Neuronal stem cell (in vitro differentiated cells): ENCODE results near the gene CEP295NL.
A peak's percentile ranks its signal among the peaks of the same experiment; 100 is the strongest.

Source experiments
- DNase-seq: peaks from one replicate; pipeline ENCODE4 v3.0.0-alpha.2; 2013; ENCODE audit warnings: low spot score
- H2AFZ ChIP-seq: one replicate; pipeline ENCODE4 v1.6.1; 2013; ENCODE audit warnings: mild to moderate bottlenecking, low read length, inconsistent platforms
- H2AK5ac ChIP-seq: 2 replicates; pipeline ENCODE4 v1.6.1; 2013; ENCODE audit warnings: low read depth, mild to moderate bottlenecking, inconsistent platforms, low read length, moderate library complexity, mixed read lengths
- H2BK120ac ChIP-seq: 2 replicates; pipeline ENCODE4 v1.6.1; 2013; ENCODE audit warnings: low read depth, mild to moderate bottlenecking, inconsistent platforms, low read length, moderate library complexity, mixed read lengths
- H2BK12ac ChIP-seq: one replicate; pipeline ENCODE4 v1.6.1; 2013; ENCODE audit warnings: low read length, inconsistent platforms
- H2BK15ac ChIP-seq: 2 replicates; pipeline ENCODE4 v1.6.1; 2013; ENCODE audit warnings: mild to moderate bottlenecking, low read length, inconsistent platforms, mixed read lengths
- H2BK5ac ChIP-seq: one replicate; pipeline ENCODE4 v1.6.1; 2013; ENCODE audit warnings: inconsistent platforms, mild to moderate bottlenecking, low read length, moderate library complexity
- H3K14ac ChIP-seq: one replicate; pipeline ENCODE4 v1.6.1; 2013; ENCODE audit warnings: low read length, inconsistent platforms
- H3K18ac ChIP-seq: 2 replicates; pipeline ENCODE4 v1.6.1; 2013; ENCODE audit warnings: low read length, inconsistent platforms
- H3K23ac ChIP-seq: 2 replicates; pipeline ENCODE4 v1.6.1; 2013; ENCODE audit warnings: low read depth, mild to moderate bottlenecking, mixed read lengths, low read length, inconsistent platforms; ENCODE audit not compliant: poor library complexity
- H3K27ac ChIP-seq: replicated peaks from 3 replicates; pipeline ENCODE4 v1.5.1; 2013; ENCODE audit warnings: low read length, inconsistent platforms
- H3K27me3 ChIP-seq, 3 experiments: 2 replicates each; pipeline ENCODE4 v1.6.1; 2013; ENCODE audit warnings: low read length in 3 of 3, mild to moderate bottlenecking in 2 of 3, inconsistent platforms in 1 of 3, low read depth in 1 of 3, mixed read lengths in 1 of 3, moderate library complexity in 1 of 3; ENCODE audit not compliant: control insufficient read depth in 3 of 3, insufficient read depth in 3 of 3
- H3K36me3 ChIP-seq, 2 donors: replicated peaks in 1 of 2; 2 replicates each; pipeline ENCODE4 v1.6.1; 2013; ENCODE audit warnings: low read length in 2 of 2; ENCODE audit not compliant: control insufficient read depth in 2 of 2, insufficient read depth in 2 of 2
- H3K4ac ChIP-seq: 2 replicates; pipeline ENCODE4 v1.6.1; 2013; ENCODE audit warnings: inconsistent platforms, mild to moderate bottlenecking, low read length, moderate library complexity
- H3K4me1 ChIP-seq, 2 donors: 1 replicate in 1 of 2; 2 replicates in 1 of 2; pipeline ENCODE4 v1.6.1; 2013; ENCODE audit warnings: low read length in 2 of 2, low read depth in 1 of 2; ENCODE audit not compliant: control insufficient read depth in 2 of 2, insufficient read depth in 1 of 2
- H3K4me2 ChIP-seq: one replicate; pipeline ENCODE4 v1.6.1; 2013; ENCODE audit warnings: mild to moderate bottlenecking, low read length, inconsistent platforms; ENCODE audit not compliant: insufficient read depth, poor library complexity, severe bottlenecking
- H3K4me3 ChIP-seq, 2 donors: 2 replicates each; pipeline ENCODE4 v1.5.1; 2013; ENCODE audit warnings: low read length in 2 of 2, mild to moderate bottlenecking in 2 of 2, inconsistent platforms in 1 of 2, moderate library complexity in 1 of 2
- H3K79me1 ChIP-seq: one replicate; pipeline ENCODE4 v1.6.1; 2013; ENCODE audit warnings: low read depth, mild to moderate bottlenecking, inconsistent platforms, low read length, moderate library complexity
- H3K9ac ChIP-seq: one replicate; pipeline ENCODE4 v1.6.1; 2013; ENCODE audit warnings: mild to moderate bottlenecking, low read depth, low read length, inconsistent platforms; ENCODE audit not compliant: poor library complexity
- H3K9me3 ChIP-seq, 2 donors: replicated peaks in 1 of 2; 2 replicates each; pipeline versions ENCODE3 to v1.6.1; 2013; ENCODE audit warnings: low read length in 2 of 2, mild to moderate bottlenecking in 2 of 2, inconsistent platforms in 1 of 2, low read depth in 1 of 2, mixed read lengths in 1 of 2, moderate library complexity in 1 of 2; ENCODE audit not compliant: control insufficient read depth in 2 of 2, insufficient read depth in 1 of 2
- H4K8ac ChIP-seq: one replicate; pipeline ENCODE4 v1.6.1; 2013; ENCODE audit warnings: low read depth, mild to moderate bottlenecking, inconsistent platforms, low read length, moderate library complexity
- H4K91ac ChIP-seq: one replicate; pipeline ENCODE4 v1.6.1; 2013; ENCODE audit warnings: low read length, low read depth, mild to moderate bottlenecking, inconsistent platforms; ENCODE audit not compliant: poor library complexity
- WGBS, 2 donors: extraction: QIAGEN DNeasy Blood & Tissue Kit; methylation state at CpG; one replicate each; pipeline ENCODE4 v1.1.7; 2013; ENCODE audit warnings: missing lambda C conversion rate in 2 of 2, mixed read lengths in 1 of 2; ENCODE audit not compliant: insufficient read length in 2 of 2, insufficient replicate concordance in 1 of 2; ENCODE audit errors: extremely low coverage in 2 of 2; 5-methylcytosine and 5-hydroxymethylcytosine counted together

Gene CEP295NL

GRCh38 chr17:78855561-78856165 is 47.3 kb downstream of the CEP295NL start:
- no peaks in the 10 kb centered on the region for H3K4me1 ChIP-seq
- no peak overlapping the region for H3K14ac ChIP-seq
- DNase-seq, result no peak
- no peak overlapping the region for H3K4me3 ChIP-seq
- no peak overlapping the region for H2AK5ac ChIP-seq
- H2AFZ ChIP-seq, result no peak overlapping the region
- H3K18ac ChIP-seq, result no peak overlapping the region
- H2BK120ac ChIP-seq, result no peak overlapping the region
- no peak overlapping the region for H2BK5ac ChIP-seq
- peaks cover 1% of the 10 kb centered on the region for H3K79me1 ChIP-seq
- no peak overlapping the region for H2BK12ac ChIP-seq
- no peak overlapping the region for H3K9ac ChIP-seq
- H3K27me3 ChIP-seq, result no peaks in the 10 kb centered on the region
- no peaks in the 10 kb centered on the region for H3K9me3 ChIP-seq
- WGBS, 2 donors, result no CpG with 5 or more reads among the region's 25 CpGs
- no peak overlapping the region for H3K27ac ChIP-seq
- H4K91ac ChIP-seq, result no peak overlapping the region
- no peak overlapping the region for H3K4me2 ChIP-seq
- peaks cover 20 to 39% of the 10 kb centered on the region in 2 donors for H3K36me3 ChIP-seq
- no peak overlapping the region for H2BK15ac ChIP-seq
- no peak overlapping the region for H4K8ac ChIP-seq
- peak overlapping the region; percentile 25 for H3K23ac ChIP-seq
- H3K4ac ChIP-seq, result no peak overlapping the region

DNA sequence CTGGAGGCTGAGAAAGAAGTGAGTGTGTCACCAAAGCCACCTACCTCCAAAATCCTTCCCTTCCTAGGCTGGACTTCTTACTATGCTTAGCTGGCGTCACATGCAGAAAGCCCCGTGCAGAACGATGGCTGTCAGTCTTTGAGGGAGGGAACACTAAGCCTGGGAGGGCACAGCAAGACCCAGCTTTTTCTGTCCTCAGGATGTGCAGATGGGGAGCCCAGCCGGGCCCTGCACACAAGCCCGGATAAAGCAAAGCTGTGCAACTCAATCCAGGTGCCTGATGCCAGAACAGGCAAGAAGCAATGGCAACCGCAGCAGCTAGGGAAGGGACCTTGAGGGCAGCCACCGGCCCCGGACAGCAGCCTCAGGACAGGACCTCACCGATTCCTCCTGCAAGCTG is 48.5 kb downstream of the CEP295NL start:
- Histone ChIP-seq H2BK5ac (no peak overlapping the region), H2BK15ac (no peak overlapping the region), H2AK5ac (no peak overlapping the region), H3K36me3 (peaks cover 18 to 39% of the 10 kb centered on the region in 2 donors), H3K27me3 (no peaks in the 10 kb centered on the region), H3K4me2 (no peak overlapping the region), H3K79me1 (peaks cover 1% of the 10 kb centered on the region), H2BK12ac (no peak overlapping the region), H3K4me1 (no peaks in the 10 kb centered on the region), H4K91ac (no peak overlapping the region), H3K27ac (no peak overlapping the region), H3K9ac (no peak overlapping the region), H4K8ac (no peak overlapping the region), H3K9me3 (no peaks in the 10 kb centered on the region), H3K23ac (no peak overlapping the region), H3K18ac (no peak overlapping the region), H3K4me3 (no peak overlapping the region), H3K4ac (no peak overlapping the region), H3K14ac (peak overlapping the region; percentile 5), H2AFZ (no peak overlapping the region), H2BK120ac (no peak overlapping the region)
- WGBS, 2 donors, result no CpG with 5 or more reads among the region's 9 CpGs
- no peak for DNase-seq

DNA sequence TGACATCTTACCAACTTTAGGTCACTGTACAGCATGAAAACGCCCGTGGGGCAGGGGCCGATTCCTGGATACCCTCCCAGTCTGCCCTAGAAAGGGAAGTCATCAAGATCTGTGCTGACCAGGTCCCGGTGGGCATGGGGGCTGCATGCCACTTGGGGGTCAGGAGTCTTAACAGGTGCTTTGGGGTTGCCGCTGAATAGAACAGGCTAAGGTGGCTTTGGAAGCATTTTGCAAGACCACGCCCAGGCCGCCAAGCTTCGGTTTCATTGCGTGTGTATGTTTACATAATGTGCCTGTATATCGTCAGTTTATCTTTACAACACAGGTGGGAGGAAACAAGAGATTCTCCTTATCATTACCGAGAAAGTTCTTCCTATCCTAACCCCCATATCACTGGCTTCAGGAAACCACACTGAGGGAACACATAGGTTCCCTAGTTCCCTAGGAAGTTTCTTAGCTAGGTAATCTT is 49.0 kb downstream of the CEP295NL start:
- Histone ChIP-seq H3K18ac (no peak overlapping the region), H3K14ac (no peak overlapping the region), H2BK5ac (no peak overlapping the region), H2AFZ (no peak overlapping the region), H2BK120ac (no peak overlapping the region), H3K79me1 (peaks cover 1% of the 10 kb centered on the region), H3K4me1 (no peaks in the 10 kb centered on the region), H3K27me3 (no peaks in the 10 kb centered on the region), H3K36me3 (peaks cover 18 to 39% of the 10 kb centered on the region in 2 donors), H2AK5ac (no peak overlapping the region), H2BK12ac (no peak overlapping the region), H4K8ac (no peak overlapping the region), H3K9ac (no peak overlapping the region), H3K4ac (no peak overlapping the region), H2BK15ac (no peak overlapping the region), H3K9me3 (no peaks in the 10 kb centered on the region), H3K4me3 (no peak overlapping the region), H3K23ac (no peak overlapping the region), H3K4me2 (no peak overlapping the region), H4K91ac (no peak overlapping the region), H3K27ac (no peak overlapping the region)
- no CpG with 5 or more reads among the region's 11 CpGs for WGBS, 2 donors
- DNase-seq, result no peak

GRCh38 chr17:78852709-78853121 is 50.3 kb downstream of the CEP295NL start:
- no peak overlapping the region for H3K4me3 ChIP-seq
- no peak overlapping the region for H3K9ac ChIP-seq
- no peak overlapping the region for H3K4me2 ChIP-seq
- peak overlapping the region; percentile 53 for H2BK5ac ChIP-seq
- H3K27ac ChIP-seq, result no peak overlapping the region
- H3K18ac ChIP-seq, result no peak overlapping the region
- no CpG with 5 or more reads among the region's 16 CpGs for WGBS, 2 donors
- H3K4ac ChIP-seq, result peak overlapping the region; percentile 11
- no peak for DNase-seq
- H3K27me3 ChIP-seq, result no peaks in the 10 kb centered on the region
- H2AFZ ChIP-seq, result no peak overlapping the region
- H2BK15ac ChIP-seq, result no peak overlapping the region
- H3K36me3 ChIP-seq, result peaks cover 18 to 39% of the 10 kb centered on the region in 2 donors
- no peak overlapping the region for H4K91ac ChIP-seq
- no peaks in the 10 kb centered on the region for H3K4me1 ChIP-seq
- H2BK120ac ChIP-seq, result no peak overlapping the region
- H2AK5ac ChIP-seq, result no peak overlapping the region
- H2BK12ac ChIP-seq, result no peak overlapping the region
- no peaks in the 10 kb centered on the region for H3K9me3 ChIP-seq
- peaks cover 1% of the 10 kb centered on the region for H3K79me1 ChIP-seq
- no peak overlapping the region for H3K14ac ChIP-seq
- H4K8ac ChIP-seq, result no peak overlapping the region
- H3K23ac ChIP-seq, result no peak overlapping the region
